SK-N-MC (cell line): ENCODE data around the gene ING5.

ENCODE experiments used
- EZH2 ChIP-seq: fragments of 200-600 bp; sonication (generic); IDR thresholded peaks from one replicate; pipeline ENCODE4 v1.6.1; 2017; ENCODE audit warnings: antibody characterized with exemption
- FOXP2 ChIP-seq: optimal IDR thresholded peaks from 2 replicates; pipeline ENCODE3; 2011; ENCODE audit warnings: mild to moderate bottlenecking, moderate library complexity; ENCODE audit not compliant: insufficient read depth; ENCODE audit errors: extremely low read length, control extremely low read depth
- POLR2AphosphoS5 ChIP-seq: IDR thresholded peaks from 2 replicates; pipeline ENCODE4 v1.6.1; 2012; ENCODE audit warnings: mild to moderate bottlenecking, low read depth, low read length, borderline replicate concordance

- no peak for TF ChIP-seq EZH2
- TF ChIP-seq POLR2AphosphoS5 = 0 out of 2 replicates have a peak, but pooled peaks have one; percentile 28
- TF ChIP-seq FOXP2 = no peak
Observed at GRCh38 chr2:241690202-241690717, 11.6 kb upstream of the ING5 start.
